K562 (cell line): ENCODE results near the gene LRRK2. TPM values are rescaled to one million over a fixed set of nuclear protein-coding genes. Genes with fewer than 3 reads are reported as not detected.

Source experiments
- ATAC-seq: fragments of 200-7000 bp; cut with Tn5 transposase; 3 replicates; pipeline ENCODE4 v1.9.1; 2020; ENCODE audit warnings: moderate library complexity
- BruUV-seq: library from RNA; stranded (reverse); fragments of 400-500 nt; replicated peaks from 2 replicates; lab custom pipeline; 2021; lab: Mats Ljungman, UMichigan
- CTCF ChIA-PET: fragments of 300-600 bp; formaldehyde crosslinking; extraction: SDS; loops from one replicate; lab custom pipeline; 2021; ENCODE audit warnings: low intra/inter-chr PET ratio; lab: Yijun Ruan, JAX
- POLR2A ChIA-PET: fragments of 300-600, 350-650 bp; sonication (Branson Sonifier 250); formaldehyde crosslinking; extraction: SDS; loops from one replicate; lab custom pipeline; 2021; ENCODE audit warnings: antibody characterized with exemption, inconsistent platforms; lab: Yijun Ruan, JAX
- DNase-seq, 4 experiments: peaks; one replicate each; pipeline versions ENCODE4 v3.0.0 to v3.0.0-alpha.2; 2011 to 2018; ENCODE audit warnings: low spot score in 3 of 4, mixed read lengths in 3 of 4; ENCODE audit errors: extremely low read depth in 1 of 4
- FAIRE-seq: peaks from 2 replicates; lab custom pipeline; 2011; peaks lifted over from hg19 to GRCh38; lab: Jason Lieb, UNC
- H2AFZ ChIP-seq: 2 replicates; pipeline ENCODE4 v1.6.0; 2011; ENCODE audit warnings: low read depth, low read length, control low read depth, inconsistent platforms
- H3K27ac ChIP-seq: fragments of 200-600 bp; 3 replicates; pipeline ENCODE4 v1.8.0; 2011; ENCODE audit warnings: low read depth, mild to moderate bottlenecking, control low read depth, inconsistent platforms, low read length, moderate library complexity, mixed read lengths; ENCODE audit errors: extremely low read depth
- H3K27me3 ChIP-seq, 2 experiments: fragments of 300-600 bp in 1 of 2; 2 replicates in 1 of 2; 3 replicates in 1 of 2; pipeline versions ENCODE4 v1.6.0 to v1.8.0; 2011; ENCODE audit warnings: inconsistent platforms in 2 of 2, low read length in 2 of 2, mild to moderate bottlenecking in 1 of 2, mixed read lengths in 1 of 2, moderate library complexity in 1 of 2; ENCODE audit not compliant: control insufficient read depth in 2 of 2, insufficient read depth in 2 of 2
- H3K36me3 ChIP-seq: fragments of 300-600 bp; 3 replicates; pipeline ENCODE4 v1.8.0; 2011; ENCODE audit warnings: mild to moderate bottlenecking, low read length, inconsistent platforms; ENCODE audit not compliant: control insufficient read depth, insufficient read depth
- H3K4me1 ChIP-seq, 2 experiments: fragments of 200-600 bp in 1 of 2; replicated peaks in 1 of 2; 2 replicates in 1 of 2; 3 replicates in 1 of 2; pipeline versions ENCODE4 v1.5.1 to v1.8.0; 2011; ENCODE audit warnings: inconsistent platforms in 2 of 2, low read length in 2 of 2, mild to moderate bottlenecking in 1 of 2, mixed read lengths in 1 of 2, moderate library complexity in 1 of 2; ENCODE audit not compliant: control insufficient read depth in 2 of 2, insufficient read depth in 2 of 2
- H3K4me2 ChIP-seq: 2 replicates; pipeline ENCODE4 v1.6.1; 2011; ENCODE audit warnings: low read length, control low read depth, inconsistent platforms, mixed read lengths; ENCODE audit not compliant: insufficient read depth
- H3K4me3 ChIP-seq: fragments of 200-600 bp; sonication (generic), shearing (Covaris generic); 2 replicates; pipeline ENCODE4 v1.5.1; 2016; ENCODE audit warnings: control low read depth, inconsistent platforms
- H3K79me2 ChIP-seq: fragments of 200-600 bp; 3 replicates; pipeline ENCODE4 v1.8.0; 2011; ENCODE audit warnings: low read length, inconsistent platforms; ENCODE audit not compliant: control insufficient read depth, insufficient read depth
- H3K9ac ChIP-seq, 2 experiments: 2 replicates each; pipeline versions ENCODE4 v1.6.0 to v1.6.1; 2011; ENCODE audit warnings: low read depth in 2 of 2, low read length in 2 of 2, control low read depth in 1 of 2, inconsistent platforms in 1 of 2, mild to moderate bottlenecking in 1 of 2, mixed read lengths in 1 of 2; ENCODE audit not compliant: insufficient read depth in 1 of 2
- H3K9me1 ChIP-seq: one replicate; pipeline ENCODE4 v1.6.0; 2011; ENCODE audit warnings: inconsistent platforms, mild to moderate bottlenecking, low read length, moderate library complexity; ENCODE audit not compliant: control insufficient read depth, insufficient read depth
- H3K9me3 ChIP-seq: replicated peaks from 2 replicates; pipeline ENCODE4 v1.5.1; 2011; ENCODE audit warnings: low read depth, low read length, inconsistent platforms; ENCODE audit not compliant: control insufficient read depth, insufficient read depth
- H4K20me1 ChIP-seq: replicated peaks from 2 replicates; pipeline ENCODE4 v1.6.1; 2011; ENCODE audit warnings: low read length, inconsistent platforms, mixed read lengths; ENCODE audit not compliant: control insufficient read depth, insufficient read depth
- BRD4 ChIP-seq: fragments of 200-600 bp; sonication (generic); IDR thresholded peaks from 2 replicates; pipeline ENCODE4 v1.6.1; 2017; ENCODE audit warnings: inconsistent platforms
- BRD9 ChIP-seq: fragments of 450-650 bp; IDR thresholded peaks from 2 replicates; pipeline ENCODE4 v1.6.1; 2018; ENCODE audit warnings: low read depth; ENCODE audit not compliant: partially characterized antibody
- CEBPB ChIP-seq: fragments of 450-650 bp; IDR thresholded peaks from 2 replicates; pipeline ENCODE4 v1.6.1; 2016; ENCODE audit warnings: missing genetic modification characterization, missing compliant biosample characterization
- CEBPG ChIP-seq, 3 experiments: fragments of 200-800 bp in 1 of 3; sonication (Bioruptor generic) in 1 of 3; sonication (generic) in 1 of 3; formaldehyde crosslinking in 1 of 3; IDR thresholded peaks in 2 of 3; conservative IDR thresholded peaks in 1 of 3; 2 replicates each; pipeline versions ENCODE4 v1.6.1 to v1.8.0; 2016 to 2022; ENCODE audit warnings: missing compliant biosample characterization in 2 of 3, missing genetic modification characterization in 2 of 3, mild to moderate bottlenecking in 1 of 3, missing genetic modification reagents in 1 of 3
- CREB1 ChIP-seq, 2 experiments: sonication (generic) in 1 of 2; formaldehyde crosslinking in 1 of 2; IDR thresholded peaks; 2 replicates each; pipeline versions ENCODE4 v1.6.1 to v1.8.0; 2012 to 2022; ENCODE audit warnings: inconsistent platforms in 1 of 2, mild to moderate bottlenecking in 1 of 2, missing genetic modification reagents in 1 of 2, moderate library complexity in 1 of 2
- ZNF133 ChIP-seq: fragments of 250-450 bp; sonication (Bioruptor Pico); IDR thresholded peaks from 2 replicates; pipeline ENCODE4 v1.4.0; 2020; ENCODE audit warnings: mild to moderate bottlenecking
- ZNF24 ChIP-seq: fragments of 450-650 bp; IDR thresholded peaks from 2 replicates; pipeline ENCODE4 v1.6.1; 2016
- ZNF41 ChIP-seq: fragments of 250-450 bp; sonication (Bioruptor Pico); conservative IDR thresholded peaks from 2 replicates; pipeline ENCODE4 v1.4.0; 2020; ENCODE audit warnings: mild to moderate bottlenecking
- WGBS: fragments of 100-300 bp; shearing (Covaris generic); methylation state at CpG from one replicate; pipeline ENCODE4 v1.1.6; 2016; ENCODE audit warnings: low coverage, mixed read lengths; ENCODE audit not compliant: insufficient coverage; ENCODE audit errors: missing lambda C conversion rate; 5-methylcytosine and 5-hydroxymethylcytosine counted together
- in situ Hi-C: fragments of 300-500 bp; cut with MboI; formaldehyde crosslinking; loops from 4 replicates; pipeline ENCODE4 v1.15.0; 2018; ENCODE audit warnings: inconsistent platforms, mixed read lengths
- intact Hi-C: fragments of 100-400 bp; cut with micrococcal nuclease; formaldehyde crosslinking; loops from 2 replicates; pipeline ENCODE4 v1.14.2; 2022
- polyA plus RNA-seq, 8 experiments: library from polyadenylated mRNA; depleted of rRNA in 4 of 8; stranded (reverse) in 5 of 8; unstranded in 3 of 8; fragments of >200 nt; fragmentation: Nextera tagmentation in 2 of 8; fragmentation: Illumina TruSeq in 1 of 8; extraction: Ambion mirVana in 2 of 8; extraction: Trizol in 1 of 8; gene quantifications; 2 replicates each; pipeline versions ENCODE4 v1.2.1 to v1.2.3, GENCODE V29; 2011 to 2014; ENCODE audit warnings: inconsistent platforms in 1 of 8, missing spikeins in 1 of 8
- total RNA-seq, 7 experiments: library from RNA; depleted of rRNA in 6 of 7; stranded (reverse); fragments of >200 nt in 6 of 7; fragmentation: Illumina TruSeq in 2 of 7; extraction: Trizol in 2 of 7; gene quantifications; 2 replicates each; pipeline versions ENCODE4 v1.2.1 to v1.2.3, GENCODE V29; 2011 to 2021; ENCODE audit warnings: low replicate concordance in 1 of 7
- TF ChIP-seq, protein P1 (sequence below): sonication (generic); formaldehyde crosslinking; IDR thresholded peaks from 2 replicates; pipeline ENCODE4 v1.8.0; 2022; ENCODE audit warnings: mild to moderate bottlenecking, missing genetic modification reagents
- TF ChIP-seq, protein P2 (sequence below): fragments of 450-650 bp; IDR thresholded peaks from 2 replicates; pipeline ENCODE4 v1.6.1; 2017; ENCODE audit warnings: antibody characterized with exemption
- TF ChIP-seq, protein P3 (sequence below): fragments of 250-450 bp; sonication (Bioruptor Pico); IDR thresholded peaks from 2 replicates; pipeline ENCODE4 v1.4.0; 2020; ENCODE audit warnings: mild to moderate bottlenecking, moderate library complexity
- TF ChIP-seq, protein P4 (sequence below): fragments of 250-450 bp; sonication (Bioruptor Pico); IDR thresholded peaks from 2 replicates; pipeline ENCODE4 v1.5.0; 2021
- TF ChIP-seq, protein P5 (sequence below): sonication (generic); formaldehyde crosslinking; IDR thresholded peaks from 2 replicates; pipeline ENCODE4 v1.8.0; 2022; ENCODE audit warnings: missing genetic modification reagents, mild to moderate bottlenecking, moderate library complexity, borderline replicate concordance

Gene LRRK2
- total and polyA plus RNA-seq, 9 of the 15 experiments (the other 6 are each of a cell fraction or from before 2014, with no cell fraction given) = 0.03 to 0.89 (median 0.31) TPM

DNA sequence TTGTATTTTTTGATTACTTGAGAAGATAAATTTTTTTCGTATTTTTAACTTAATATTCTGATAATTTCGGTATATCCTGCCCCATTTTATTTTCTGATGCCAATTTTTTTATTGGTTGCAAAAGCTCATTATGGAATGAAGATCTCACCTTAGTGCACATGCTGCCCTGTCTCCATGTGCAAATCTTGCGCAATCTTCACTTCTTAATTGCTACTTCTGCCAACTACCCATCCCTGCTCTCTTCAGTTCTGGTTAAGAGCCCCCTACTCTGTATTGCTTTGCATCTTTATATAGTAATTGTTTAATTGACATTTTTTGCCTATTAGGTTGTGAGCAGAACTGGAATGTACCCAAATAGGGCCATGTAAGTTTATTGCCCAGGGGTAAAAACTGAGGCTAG lies 20.5 kb upstream of the LRRK2 start:
- Histone ChIP-seq H3K27me3 (no peaks in the 10 kb centered on the region), H3K4me1 (no peaks in the 10 kb centered on the region), H3K9me3 (no peaks in the 10 kb centered on the region), H3K27ac (no peak overlapping the region), H3K4me2 (no peak overlapping the region), H4K20me1 (no peaks in the 10 kb centered on the region), H2AFZ (no peak overlapping the region), H3K4me3 (no peak overlapping the region), H3K79me2 (no peaks in the 10 kb centered on the region), H3K36me3 (no peaks in the 10 kb centered on the region), H3K9me1 (no peaks in the 10 kb centered on the region), H3K9ac (no peak overlapping the region)
- in situ Hi-C loops = no loop called here
- ChIA-PET CTCF (no interaction called here), POLR2A (interaction anchor here (1.0 kb wide), 1 partner anchor 12 kb away, joined by 3 read pairs; no protein-coding TSS in a partner anchor)
- 9% methylated on average over 3 of the region's 3 CpGs for WGBS
- intact Hi-C loops = no loop called here
- FAIRE-seq (no peak), DNase-seq (no peak), ATAC-seq (no peak)
- no TSS peak for BruUV-seq
- TF ChIP-seq CEBPB (tag) (peak; percentile 65), ZNF24 (no peak), CREB1 (IDR thresholded peaks at IDR 0.05) (no peak), CREB1 (CRISPR knock-in tag; IDR thresholded peaks at IDR 0.05) (no peak), BRD9 (no peak), CEBPG (CRISPR knock-in tag; IDR thresholded peaks at IDR 0.05) (no peak), CEBPG (tag; conservative IDR thresholded peaks at IDR 0.05 in 1 of 2, IDR thresholded peaks at IDR 0.05 in 1 of 2) (peak in 1 of 2 experiments; percentile 80; a peak in 2 of 4 replicates), ZNF133 (CRISPR knock-in tag) (no peak), BRD4 (no peak), ZNF41 (no peak)
- TF ChIP-seq, protein P1, sequence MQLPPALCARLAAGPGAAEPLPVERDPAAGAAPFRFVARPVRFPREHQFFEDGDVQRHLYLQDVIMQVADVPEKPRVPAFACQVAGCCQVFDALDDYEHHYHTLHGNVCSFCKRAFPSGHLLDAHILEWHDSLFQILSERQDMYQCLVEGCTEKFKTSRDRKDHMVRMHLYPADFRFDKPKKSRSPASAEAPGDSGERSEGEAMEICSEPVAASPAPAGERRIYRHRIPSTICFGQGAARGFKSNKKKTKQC (CRISPR knock-in tag) = no peak
- TF ChIP-seq, protein P2, sequence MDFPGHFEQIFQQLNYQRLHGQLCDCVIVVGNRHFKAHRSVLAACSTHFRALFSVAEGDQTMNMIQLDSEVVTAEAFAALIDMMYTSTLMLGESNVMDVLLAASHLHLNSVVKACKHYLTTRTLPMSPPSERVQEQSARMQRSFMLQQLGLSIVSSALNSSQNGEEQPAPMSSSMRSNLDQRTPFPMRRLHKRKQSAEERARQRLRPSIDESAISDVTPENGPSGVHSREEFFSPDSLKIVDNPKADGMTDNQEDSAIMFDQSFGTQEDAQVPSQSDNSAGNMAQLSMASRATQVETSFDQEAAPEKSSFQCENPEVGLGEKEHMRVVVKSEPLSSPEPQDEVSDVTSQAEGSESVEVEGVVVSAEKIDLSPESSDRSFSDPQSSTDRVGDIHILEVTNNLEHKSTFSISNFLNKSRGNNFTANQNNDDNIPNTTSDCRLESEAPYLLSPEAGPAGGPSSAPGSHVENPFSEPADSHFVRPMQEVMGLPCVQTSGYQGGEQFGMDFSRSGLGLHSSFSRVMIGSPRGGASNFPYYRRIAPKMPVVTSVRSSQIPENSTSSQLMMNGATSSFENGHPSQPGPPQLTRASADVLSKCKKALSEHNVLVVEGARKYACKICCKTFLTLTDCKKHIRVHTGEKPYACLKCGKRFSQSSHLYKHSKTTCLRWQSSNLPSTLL = no peak
- TF ChIP-seq, protein P3, sequence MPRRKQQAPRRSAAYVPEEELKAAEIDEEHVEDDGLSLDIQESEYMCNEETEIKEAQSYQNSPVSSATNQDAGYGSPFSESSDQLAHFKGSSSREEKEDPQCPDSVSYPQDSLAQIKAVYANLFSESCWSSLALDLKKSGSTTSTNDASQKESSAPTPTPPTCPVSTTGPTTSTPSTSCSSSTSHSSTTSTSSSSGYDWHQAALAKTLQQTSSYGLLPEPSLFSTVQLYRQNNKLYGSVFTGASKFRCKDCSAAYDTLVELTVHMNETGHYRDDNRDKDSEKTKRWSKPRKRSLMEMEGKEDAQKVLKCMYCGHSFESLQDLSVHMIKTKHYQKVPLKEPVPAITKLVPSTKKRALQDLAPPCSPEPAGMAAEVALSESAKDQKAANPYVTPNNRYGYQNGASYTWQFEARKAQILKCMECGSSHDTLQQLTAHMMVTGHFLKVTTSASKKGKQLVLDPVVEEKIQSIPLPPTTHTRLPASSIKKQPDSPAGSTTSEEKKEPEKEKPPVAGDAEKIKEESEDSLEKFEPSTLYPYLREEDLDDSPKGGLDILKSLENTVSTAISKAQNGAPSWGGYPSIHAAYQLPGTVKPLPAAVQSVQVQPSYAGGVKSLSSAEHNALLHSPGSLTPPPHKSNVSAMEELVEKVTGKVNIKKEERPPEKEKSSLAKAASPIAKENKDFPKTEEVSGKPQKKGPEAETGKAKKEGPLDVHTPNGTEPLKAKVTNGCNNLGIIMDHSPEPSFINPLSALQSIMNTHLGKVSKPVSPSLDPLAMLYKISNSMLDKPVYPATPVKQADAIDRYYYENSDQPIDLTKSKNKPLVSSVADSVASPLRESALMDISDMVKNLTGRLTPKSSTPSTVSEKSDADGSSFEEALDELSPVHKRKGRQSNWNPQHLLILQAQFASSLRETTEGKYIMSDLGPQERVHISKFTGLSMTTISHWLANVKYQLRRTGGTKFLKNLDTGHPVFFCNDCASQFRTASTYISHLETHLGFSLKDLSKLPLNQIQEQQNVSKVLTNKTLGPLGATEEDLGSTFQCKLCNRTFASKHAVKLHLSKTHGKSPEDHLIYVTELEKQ (CRISPR knock-in tag) = no peak
- TF ChIP-seq, protein P4, sequence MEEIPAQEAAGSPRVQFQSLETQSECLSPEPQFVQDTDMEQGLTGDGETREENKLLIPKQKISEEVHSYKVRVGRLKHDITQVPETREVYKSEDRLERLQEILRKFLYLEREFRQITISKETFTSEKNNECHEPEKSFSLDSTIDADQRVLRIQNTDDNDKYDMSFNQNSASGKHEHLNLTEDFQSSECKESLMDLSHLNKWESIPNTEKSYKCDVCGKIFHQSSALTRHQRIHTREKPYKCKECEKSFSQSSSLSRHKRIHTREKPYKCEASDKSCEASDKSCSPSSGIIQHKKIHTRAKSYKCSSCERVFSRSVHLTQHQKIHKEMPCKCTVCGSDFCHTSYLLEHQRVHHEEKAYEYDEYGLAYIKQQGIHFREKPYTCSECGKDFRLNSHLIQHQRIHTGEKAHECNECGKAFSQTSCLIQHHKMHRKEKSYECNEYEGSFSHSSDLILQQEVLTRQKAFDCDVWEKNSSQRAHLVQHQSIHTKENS (CRISPR knock-in tag) = no peak
- TF ChIP-seq, protein P5, sequence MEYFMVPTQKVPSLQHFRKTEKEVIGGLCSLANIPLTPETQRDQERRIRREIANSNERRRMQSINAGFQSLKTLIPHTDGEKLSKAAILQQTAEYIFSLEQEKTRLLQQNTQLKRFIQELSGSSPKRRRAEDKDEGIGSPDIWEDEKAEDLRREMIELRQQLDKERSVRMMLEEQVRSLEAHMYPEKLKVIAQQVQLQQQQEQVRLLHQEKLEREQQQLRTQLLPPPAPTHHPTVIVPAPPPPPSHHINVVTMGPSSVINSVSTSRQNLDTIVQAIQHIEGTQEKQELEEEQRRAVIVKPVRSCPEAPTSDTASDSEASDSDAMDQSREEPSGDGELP = no peak
